HG03159 (cell line): ENCODE results near the gene BOLL.
"Not testable (repeated sequence)": the region's sequence is repeated elsewhere in the genome, so short reads cannot be mapped to it uniquely, and the experiment has no call there.

Experiments
- ATAC-seq: cut with Tn5 transposase; IDR thresholded peaks from one replicate; pipeline ENCODE4 v1.9.1; 2021; ENCODE audit warnings: mild to moderate bottlenecking, moderate library complexity; ENCODE audit not compliant: unreplicated experiment

BOLL gene

GRCh38 chr2:197707316-197708213 is 77.6 kb downstream of the BOLL start:
- ATAC-seq, result no peak

DNA sequence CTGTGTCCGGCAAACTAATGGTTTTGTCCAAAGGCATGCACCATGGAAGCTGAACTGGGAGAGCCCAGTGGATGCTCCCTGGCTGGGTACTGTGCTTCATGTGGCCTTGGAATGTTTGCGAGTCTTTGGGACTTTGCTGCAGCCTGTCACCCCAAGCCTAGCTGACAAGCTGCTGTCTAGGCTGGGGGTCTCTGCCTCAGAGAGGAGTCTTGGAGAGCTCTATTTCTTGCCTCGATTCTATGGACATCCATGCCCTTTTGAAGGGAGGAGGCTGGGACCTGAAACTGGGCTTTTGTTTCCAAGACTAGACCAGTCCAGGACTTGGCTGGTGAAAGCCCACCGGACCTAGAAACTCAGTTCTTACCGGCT is 78.3 kb downstream of the BOLL start:
- ATAC-seq, result no peak

GRCh38 chr2:197705912-197706838 is 78.9 kb downstream of the BOLL start:
- ATAC-seq, result no peak

GRCh38 chr2:197705121-197705911 is 79.8 kb downstream of the BOLL start, which contains the start of gene MARS2:
Gene MARS2, plus strand, starts transcription at chr2:197705369. Its CDS starts 37 bp downstream, at chr2:197705406.
- ATAC-seq, result peak; percentile 82

- ATAC-seq, result peak; percentile 39
These were observed 80.5 kb downstream of the BOLL start for GRCh38 chr2:197704434-197705120.

DNA sequence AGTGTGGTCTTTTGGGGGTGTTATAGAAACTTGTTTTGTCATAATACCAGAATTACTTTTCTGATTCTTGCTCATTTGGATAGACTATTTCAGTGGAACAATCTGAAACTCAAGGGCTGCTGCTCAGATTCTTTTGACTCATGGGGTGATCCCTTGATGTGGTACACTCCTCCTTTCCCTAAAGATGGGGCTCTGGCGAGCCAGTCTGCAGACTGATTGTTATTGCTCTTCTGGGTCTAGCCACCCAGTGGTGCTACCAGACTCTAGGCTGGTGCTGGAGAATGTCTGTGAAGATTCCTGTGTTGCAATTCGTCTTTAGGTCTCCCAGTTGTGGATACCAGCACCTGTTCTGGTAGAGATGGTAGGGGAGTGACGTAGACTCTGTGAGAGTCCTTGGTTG is 84.2 kb downstream of the BOLL start:
- ATAC-seq, result no peak

DNA sequence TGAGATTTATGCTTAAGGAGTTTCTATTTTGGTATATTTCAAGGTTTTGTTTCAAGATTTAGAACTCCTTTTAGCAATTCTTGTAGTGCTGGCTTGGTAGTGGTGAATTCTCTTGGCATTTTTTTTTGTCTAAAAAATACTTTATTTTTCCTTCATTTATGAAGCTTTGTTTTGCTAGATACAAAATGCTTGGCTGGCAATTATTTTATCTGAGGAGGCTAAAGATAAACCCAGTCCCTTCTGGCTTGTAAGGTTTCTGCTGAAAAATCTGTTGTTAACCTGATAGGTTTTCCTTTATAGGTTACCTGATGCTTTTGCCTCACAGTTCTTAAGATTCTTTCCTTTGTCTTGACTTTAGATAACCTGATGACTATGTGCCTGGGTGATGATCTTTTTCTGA is 85.4 kb downstream of the BOLL start:
- not testable (repeated sequence) for ATAC-seq

DNA sequence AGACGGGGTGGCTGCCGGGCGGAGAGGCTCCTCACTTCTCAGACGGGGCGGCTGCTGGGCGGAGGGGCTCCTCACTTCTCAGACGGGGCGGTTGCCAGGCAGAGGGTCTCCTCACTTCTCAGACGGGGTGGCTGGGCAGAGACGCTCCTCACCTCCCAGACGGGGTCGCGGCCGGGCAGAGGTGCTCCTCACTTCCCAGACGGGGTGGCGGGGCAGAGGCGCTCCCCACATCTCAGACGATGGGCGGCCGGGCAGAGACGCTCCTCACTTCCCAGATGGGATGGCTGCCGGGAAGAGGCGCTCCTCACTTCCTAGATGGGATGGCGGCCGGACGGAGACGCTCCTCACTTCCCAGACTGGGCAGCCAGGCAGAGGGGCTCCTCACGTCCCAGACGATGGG is 88.5 kb downstream of the BOLL start:
- ATAC-seq, result not testable (repeated sequence)

DNA sequence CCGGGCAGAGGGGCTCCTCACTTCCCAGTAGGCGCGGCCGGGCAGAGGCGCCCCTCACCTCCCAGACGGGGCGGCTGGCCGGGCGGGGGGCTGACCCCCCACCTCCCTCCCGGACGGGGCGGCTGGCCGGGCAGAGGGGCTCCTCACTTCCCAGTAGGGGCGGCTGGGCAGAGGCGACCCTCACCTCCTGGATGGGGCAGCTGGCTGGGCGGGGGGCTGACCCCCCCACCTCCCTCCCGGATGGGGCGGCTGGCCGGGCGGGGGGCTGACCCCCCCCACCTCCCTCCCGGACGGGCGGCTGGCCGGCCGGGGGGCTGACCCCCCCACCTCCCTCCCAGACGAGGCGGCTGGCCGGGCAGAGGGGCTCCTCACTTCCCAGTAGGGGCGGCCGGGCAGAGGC is 89.1 kb downstream of the BOLL start:
- not testable (repeated sequence) for ATAC-seq

GRCh38 chr2:197695206-197695605 is 89.9 kb downstream of the BOLL start:
- ATAC-seq, result not testable (repeated sequence)

DNA sequence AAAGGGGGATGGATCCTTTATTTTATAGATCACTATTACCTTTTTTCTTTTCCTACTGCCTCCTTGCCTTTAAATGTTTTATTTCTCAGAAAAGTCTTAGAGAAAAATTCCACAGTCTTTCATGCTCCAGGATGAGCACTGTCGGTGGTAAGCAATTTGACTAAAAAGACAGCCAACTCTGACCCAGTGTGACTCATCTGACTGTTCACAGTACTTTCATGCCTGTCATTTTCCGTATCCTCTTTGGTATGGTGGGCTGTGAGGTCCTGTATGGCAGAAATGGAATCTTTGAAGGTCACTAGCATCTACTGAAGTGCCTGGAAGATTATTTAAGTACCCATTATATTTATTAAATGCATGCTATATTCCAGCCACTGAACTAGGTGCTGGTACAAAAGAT is 107.6 kb downstream of the BOLL start:
- ATAC-seq, result no peak

- no peak for ATAC-seq
These were observed 108.1 kb downstream of the BOLL start for GRCh38 chr2:197677056-197677455.
